NB4 (cell line): ENCODE results near the gene DNAAF5.
"Not testable (repeated sequence)": the region's sequence is repeated elsewhere in the genome, so short reads cannot be mapped to it uniquely, and the experiment has no call there.

Source experiments
- DNase-seq: peaks from one replicate; pipeline ENCODE4 v3.0.0; 2010; ENCODE audit warnings: low read depth
- H3K4me3 ChIP-seq: one replicate; pipeline ENCODE4 v1.5.1; 2011; ENCODE audit warnings: mild to moderate bottlenecking, low read depth, low read length, moderate library complexity
- CTCF ChIP-seq: IDR thresholded peaks from one replicate; pipeline ENCODE4 v1.5.1; 2012; ENCODE audit warnings: low read depth, low read length
- MAX ChIP-seq: IDR thresholded peaks from 2 replicates; pipeline ENCODE4 v1.6.1; 2011; ENCODE audit warnings: low read depth, low read length
- MYC ChIP-seq: IDR thresholded peaks from 2 replicates; pipeline ENCODE4 v1.6.1; 2011; ENCODE audit warnings: low read depth, low read length
- POLR2A ChIP-seq: IDR thresholded peaks from 2 replicates; pipeline ENCODE4 v1.6.1; 2011; ENCODE audit warnings: mild to moderate bottlenecking; ENCODE audit not compliant: insufficient read length; ENCODE audit errors: extremely low read depth

The DNAAF5 gene

GRCh38 chr7:739983-740942, 13.8 kb downstream of the DNAAF5 start:
- DNase-seq, result no peak

GRCh38 chr7:741191-741671, 14.7 kb downstream of the DNAAF5 start:
- no peak overlapping the region for H3K4me3 ChIP-seq
- TF ChIP-seq MAX (no peak), CTCF (no peak), MYC (no peak), POLR2A (no peak)
- no peak for DNase-seq

More at GRCh38 chr7:739983-740942, 13.8 kb downstream of the DNAAF5 start:
- TF ChIP-seq MAX, result no peak
- TF ChIP-seq CTCF, result no peak
- no peak for TF ChIP-seq MYC
- no peak for TF ChIP-seq POLR2A
- H3K4me3 ChIP-seq, result no peak overlapping the region

- no peak for DNase-seq
- H3K4me3 ChIP-seq, result no peak overlapping the region
- TF ChIP-seq MYC (no peak), CTCF (no peak), MAX (no peak), POLR2A (no peak)
These were observed 15.4 kb downstream of the DNAAF5 start for GRCh38 chr7:741850-742249.

GRCh38 chr7:742791-743190, 16.3 kb downstream of the DNAAF5 start:
- DNase-seq, result no peak
- H3K4me3 ChIP-seq, result no peak overlapping the region
- TF ChIP-seq MYC (no peak), CTCF (no peak), MAX (no peak), POLR2A (no peak)

GRCh38 chr7:743341-744127, 17.0 kb downstream of the DNAAF5 start:
- not testable (repeated sequence) for DNase-seq

GRCh38 chr7:744128-744520, 17.6 kb downstream of the DNAAF5 start:
- H3K4me3 ChIP-seq, DNase-seq: not testable (repeated sequence)

More at GRCh38 chr7:743341-744127, 17.0 kb downstream of the DNAAF5 start:
- H3K4me3 ChIP-seq, result not testable (repeated sequence)
